Measurements from ENCODE around the gene HSPG2. TPM values are rescaled to one million over a fixed set of nuclear protein-coding genes. Genes with fewer than 3 reads are reported as not detected.
"Not testable (repeated sequence)": the region's sequence is repeated elsewhere in the genome, so short reads cannot be mapped to it uniquely, and the experiment has no call there.

Gene HSPG2
- total RNA-seq, 1 experiment from 2014 or later = 106 TPM

- DNase-seq (ENCODE audit: low read depth) = no peak
Observed at GRCh38 chr1:21828506-21829210, 108.5 kb downstream of the HSPG2 start.

DNA sequence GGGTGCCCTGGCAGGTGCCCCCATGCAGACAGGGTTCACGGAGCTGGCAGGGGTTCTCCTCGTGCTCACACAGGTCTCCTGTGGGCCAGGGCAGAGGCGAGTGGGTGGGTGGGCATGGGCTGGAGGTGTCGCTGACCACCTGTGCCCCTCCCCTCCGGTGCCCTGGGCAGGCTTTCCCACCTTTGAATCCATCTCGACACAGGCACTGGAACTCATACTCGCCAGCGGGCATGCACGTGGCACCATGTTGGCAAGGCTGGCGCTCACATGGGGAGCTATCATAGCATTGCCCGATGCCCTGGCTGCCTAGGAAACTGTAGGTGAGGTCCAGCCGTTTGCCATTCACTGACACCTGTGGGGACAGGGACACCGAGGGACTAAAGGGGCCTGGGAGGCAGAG lies 109.0 kb downstream of the HSPG2 start:
- no peak for DNase-seq (ENCODE audit: low read depth)

GRCh38 chr1:21827141-21827679 lies 109.9 kb downstream of the HSPG2 start:
- DNase-seq (ENCODE audit: low read depth) = no peak

DNA sequence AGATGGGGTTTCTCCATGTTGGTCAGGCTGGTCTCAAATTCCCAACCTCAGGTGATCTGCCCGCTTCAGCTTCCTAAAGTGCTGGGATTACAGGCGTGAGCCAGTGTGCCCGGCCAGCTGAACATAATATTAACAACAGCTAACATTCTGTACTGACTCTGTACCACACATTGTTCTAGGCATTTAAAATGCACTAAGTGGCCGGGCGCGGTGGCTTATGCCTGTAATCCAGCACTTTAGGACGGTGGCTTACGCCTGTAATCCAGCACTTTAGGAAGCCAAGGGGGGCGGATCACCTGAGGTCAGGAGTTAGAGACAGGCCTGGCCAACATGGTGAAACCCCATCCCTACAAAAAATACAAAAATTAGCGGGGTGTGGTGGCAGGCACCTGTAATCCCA lies 110.4 kb downstream of the HSPG2 start:
- DNase-seq (ENCODE audit: low read depth) = not testable (repeated sequence)

- DNase-seq (ENCODE audit: low read depth) = no peak
Observed at GRCh38 chr1:21825393-21825792, 111.7 kb downstream of the HSPG2 start.

GRCh38 chr1:21824926-21825325 lies 112.2 kb downstream of the HSPG2 start:
- no peak for DNase-seq (ENCODE audit: low read depth)

- no peak for DNase-seq (ENCODE audit: low read depth)
Observed at GRCh38 chr1:21823980-21824702, 113.0 kb downstream of the HSPG2 start.

DNA sequence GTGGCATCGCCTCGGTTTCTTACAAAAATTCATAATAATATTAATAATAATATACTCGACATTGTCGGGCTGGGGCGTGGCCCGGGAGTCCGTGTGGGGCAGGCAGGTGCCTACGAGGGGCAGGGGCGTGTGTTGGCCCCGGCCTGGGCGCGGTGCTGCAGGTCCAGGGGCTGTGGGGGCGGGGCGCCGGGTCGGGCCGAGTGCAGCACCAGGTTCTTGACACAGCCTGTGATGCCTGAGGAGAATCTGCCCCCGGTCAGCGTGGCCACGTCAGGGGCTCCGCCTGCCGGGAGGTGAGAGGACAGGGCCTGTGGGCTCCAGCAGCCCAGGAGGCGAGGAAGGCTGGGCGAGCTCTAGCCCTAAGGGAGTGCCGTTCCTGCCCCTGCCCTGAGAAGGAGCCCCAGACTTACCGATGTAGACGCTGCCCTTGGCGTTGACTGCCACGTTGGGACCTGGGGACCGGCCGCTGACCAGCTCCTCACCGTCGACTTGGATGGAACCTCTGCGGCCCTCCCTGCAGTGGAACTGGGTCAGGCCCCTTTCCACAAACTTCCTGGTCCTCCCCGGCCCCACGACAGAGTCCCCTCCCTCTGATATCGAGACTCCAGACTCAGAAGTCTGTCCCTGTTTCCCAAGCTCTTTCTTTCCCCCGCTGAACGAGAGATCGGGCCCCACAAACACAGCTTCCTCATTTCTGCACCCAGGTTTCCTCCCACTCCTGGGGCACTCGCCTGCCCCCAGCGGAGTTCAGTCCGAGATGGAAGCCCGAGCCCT lies 113.7 kb downstream of the HSPG2 start:
- no peak for DNase-seq (ENCODE audit: low read depth)

GRCh38 chr1:21822349-21822748 lies 114.8 kb downstream of the HSPG2 start:
- no peak for DNase-seq (ENCODE audit: low read depth)

- DNase-seq (ENCODE audit: low read depth) = no peak
Observed at GRCh38 chr1:21821385-21822019, 115.6 kb downstream of the HSPG2 start.

DNA sequence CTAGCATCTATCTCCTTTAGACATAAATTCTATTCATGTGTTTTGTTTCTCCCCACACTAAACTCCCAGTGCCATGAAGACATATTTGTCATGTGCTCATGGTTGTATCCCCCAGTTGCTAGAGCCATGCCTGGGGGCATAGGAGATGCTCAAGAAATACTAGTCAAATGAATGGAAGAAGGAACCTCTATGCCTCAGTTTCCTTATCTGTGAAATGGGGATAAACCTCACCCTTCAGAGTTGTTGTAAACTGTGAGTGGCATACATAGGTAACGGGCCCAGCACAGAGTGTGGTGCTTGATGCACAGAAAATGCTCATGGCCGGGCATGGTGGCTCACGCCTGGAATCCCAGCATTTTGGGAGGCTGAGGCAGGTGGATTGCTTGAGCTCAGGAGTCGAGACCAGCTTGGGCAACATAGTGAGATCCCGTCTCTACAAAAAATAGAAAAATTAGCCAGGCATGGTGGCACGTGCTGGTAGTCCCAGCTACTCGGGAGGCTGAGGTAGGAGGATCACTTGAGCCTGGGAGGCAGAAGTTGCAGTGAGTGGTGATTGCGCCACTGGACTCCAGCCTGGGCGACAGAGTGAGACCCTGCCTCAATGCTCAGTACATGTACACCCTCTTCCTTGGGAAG lies 116.4 kb downstream of the HSPG2 start:
- no peak for DNase-seq (ENCODE audit: low read depth)

- peak; percentile 14 for DNase-seq (ENCODE audit: low read depth)
Observed at GRCh38 chr1:21818656-21819055, 118.5 kb downstream of the HSPG2 start.

- DNase-seq (ENCODE audit: low read depth) = peak; percentile 67
Observed at GRCh38 chr1:21816602-21817302, 120.4 kb downstream of the HSPG2 start.

- no peak for DNase-seq (ENCODE audit: low read depth)
Observed at GRCh38 chr1:21815724-21816321, 121.3 kb downstream of the HSPG2 start.

- DNase-seq (ENCODE audit: low read depth) = no peak
Observed at GRCh38 chr1:21814981-21815582, 122.0 kb downstream of the HSPG2 start.

- no peak for DNase-seq (ENCODE audit: low read depth)
Observed at GRCh38 chr1:21814241-21814918, 122.7 kb downstream of the HSPG2 start.

- no peak for DNase-seq (ENCODE audit: low read depth)
Observed at GRCh38 chr1:21813542-21813941, 123.6 kb downstream of the HSPG2 start.

GRCh38 chr1:21811875-21812305 lies 125.2 kb downstream of the HSPG2 start, which contains the start of gene LDLRAD2:
Gene LDLRAD2 (plus strand): TSS chr1:21812265. CDS start chr1:21812452, 187 bp downstream.
- DNase-seq (ENCODE audit: low read depth) = no peak

DNA sequence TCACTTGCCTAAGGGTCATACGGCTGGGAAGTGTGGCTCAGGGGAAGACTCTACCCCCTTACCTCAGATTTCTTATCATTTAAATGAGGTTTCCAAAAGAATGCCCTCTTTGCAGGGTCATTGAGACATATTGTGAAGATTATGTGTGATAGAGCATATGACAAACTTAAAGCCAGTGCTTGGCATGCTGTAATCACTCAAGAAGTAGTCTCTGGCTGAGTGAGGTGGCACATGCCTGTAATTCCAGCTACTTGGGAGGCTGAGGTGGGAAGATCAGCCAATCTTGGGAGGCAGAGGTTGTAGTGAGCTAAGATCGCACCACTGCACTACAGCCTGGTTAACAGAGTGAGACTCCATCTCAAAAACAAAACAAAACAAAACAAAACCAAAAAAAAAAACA lies 132.6 kb downstream of the HSPG2 start:
- DNase-seq (ENCODE audit: low read depth) = no peak
